GM23338 (cell line): Measurements from ENCODE around the gene HBD. TPM values are rescaled to one million over a fixed set of nuclear protein-coding genes. Genes with fewer than 3 reads are reported as not detected.

Experiments used
- ATAC-seq: fragments of 200-7000 bp; cut with Tn5 transposase; 3 replicates; pipeline ENCODE4 v1.9.1; 2020
- DNase-seq: peaks from one replicate; pipeline ENCODE4 v3.0.0-alpha.2; 2015; ENCODE audit warnings: low spot score
- H2AFZ ChIP-seq: fragments of 200-600 bp; sonication (generic); 2 replicates; pipeline ENCODE4 v1.8.0; 2016; ENCODE audit warnings: antibody characterized with exemption, mild to moderate bottlenecking, moderate library complexity
- H3F3A ChIP-seq: fragments of 200-600 bp; sonication (generic); replicated peaks from 2 replicates; pipeline ENCODE4 v1.8.0; 2017; ENCODE audit warnings: antibody characterized with exemption, mixed run types, low read depth
- H3K27ac ChIP-seq: fragments of 200-600 bp; sonication (generic); 2 replicates; pipeline ENCODE4 v1.6.1; 2016; ENCODE audit warnings: low read depth
- H3K27me3 ChIP-seq: fragments of 200-600 bp; sonication (generic); 2 replicates; pipeline ENCODE4 v1.8.0; 2016; ENCODE audit warnings: mild to moderate bottlenecking, mixed run types, moderate library complexity; ENCODE audit not compliant: insufficient read depth
- H3K36me3 ChIP-seq: fragments of 200-600 bp; sonication (generic); 2 replicates; pipeline ENCODE4 v1.8.0; 2016; ENCODE audit warnings: mild to moderate bottlenecking; ENCODE audit not compliant: insufficient read depth
- H3K4me1 ChIP-seq: fragments of 200-600 bp; sonication (generic); 2 replicates; pipeline ENCODE4 v1.8.0; 2016; ENCODE audit warnings: mild to moderate bottlenecking, moderate library complexity; ENCODE audit not compliant: insufficient read depth
- H3K4me2 ChIP-seq: fragments of 200-600 bp; sonication (generic); 2 replicates; pipeline ENCODE4 v1.7.1; 2017; ENCODE audit warnings: mixed run types
- H3K4me3 ChIP-seq: fragments of 200-600 bp; sonication (generic); 2 replicates; pipeline ENCODE4 v1.6.1; 2016; ENCODE audit warnings: mixed run types
- H3K79me2 ChIP-seq: fragments of 200-600 bp; sonication (generic); replicated peaks from 2 replicates; pipeline ENCODE4 v1.8.0; 2017; ENCODE audit warnings: mild to moderate bottlenecking; ENCODE audit not compliant: insufficient read depth
- H3K9me2 ChIP-seq: fragments of 200-600 bp; sonication (generic); 2 replicates; pipeline ENCODE4 v1.8.0; 2017; ENCODE audit not compliant: insufficient read depth
- H4K20me1 ChIP-seq: fragments of 200-600 bp; sonication (generic); replicated peaks from 2 replicates; pipeline ENCODE4 v1.8.0; 2017; ENCODE audit warnings: mild to moderate bottlenecking; ENCODE audit not compliant: insufficient read depth
- H3K27ac Mint-ChIP-seq: 2 replicates; pipeline ENCODE4 v1.8.0; 2020; ENCODE audit warnings: inconsistent platforms, mild to moderate bottlenecking, moderate library complexity, mixed read lengths
- H3K27me3 Mint-ChIP-seq: 3 replicates; pipeline ENCODE4 v1.8.0; 2022; ENCODE audit warnings: low read depth, mild to moderate bottlenecking, moderate library complexity, mixed read lengths, inconsistent platforms; ENCODE audit not compliant: insufficient read depth, poor library complexity
- H3K36me3 Mint-ChIP-seq: 3 replicates; pipeline ENCODE4 v1.8.0; 2021; ENCODE audit warnings: low read depth, mild to moderate bottlenecking, inconsistent platforms, moderate library complexity, mixed read lengths
- H3K4me1 Mint-ChIP-seq: 3 replicates; pipeline ENCODE4 v1.8.0; 2020; ENCODE audit warnings: mild to moderate bottlenecking, inconsistent platforms, mixed read lengths
- H3K4me3 Mint-ChIP-seq: 3 replicates; pipeline ENCODE4 v1.8.0; 2021; ENCODE audit warnings: moderate library complexity, mild to moderate bottlenecking, inconsistent platforms, mixed read lengths
- H3K9me3 Mint-ChIP-seq: 3 replicates; pipeline ENCODE4 v1.8.0; 2020; ENCODE audit warnings: moderate library complexity, mild to moderate bottlenecking, inconsistent platforms, mixed read lengths
- CREB1 ChIP-seq: fragments of 250-450 bp; sonication (Bioruptor Pico); IDR thresholded peaks from 2 replicates; pipeline ENCODE4 v1.5.0; 2020; ENCODE audit warnings: low read depth, mild to moderate bottlenecking, moderate library complexity
- CTCF ChIP-seq, 2 experiments: fragments of 200-600 bp in 1 of 2; sonication (generic) in 1 of 2; conservative IDR thresholded peaks; 2 replicates each; pipeline versions ENCODE4 v1.5.1 to v1.6.1; 2016 to 2017; ENCODE audit warnings: antibody characterized with exemption in 2 of 2, low read depth in 2 of 2, mild to moderate bottlenecking in 2 of 2, moderate library complexity in 1 of 2
- ETS1 ChIP-seq: IDR thresholded peaks from 2 replicates; pipeline ENCODE4 v1.6.1; 2016; ENCODE audit warnings: antibody characterized with exemption
- EZH2 ChIP-seq: fragments of 200-600 bp; sonication (generic); IDR thresholded peaks from one replicate; pipeline ENCODE4 v1.8.0; 2017; ENCODE audit warnings: antibody characterized with exemption, mild to moderate bottlenecking, low read depth; ENCODE audit not compliant: unreplicated experiment
- EZH2phosphoT487 ChIP-seq: fragments of 200-600 bp; sonication (generic); IDR thresholded peaks from one replicate; pipeline ENCODE4 v1.8.1; 2018; ENCODE audit warnings: antibody characterized with exemption; ENCODE audit not compliant: unreplicated experiment
- JUNB ChIP-seq: IDR thresholded peaks from one replicate; pipeline ENCODE4 v1.6.1; 2016; ENCODE audit warnings: antibody characterized with exemption; ENCODE audit not compliant: unreplicated experiment
- NANOG ChIP-seq: IDR thresholded peaks from 2 replicates; pipeline ENCODE4 v1.6.1; 2016; ENCODE audit warnings: antibody characterized with exemption, borderline replicate concordance
- POLR2AphosphoS5 ChIP-seq: IDR thresholded peaks from 2 replicates; pipeline ENCODE4 v1.6.1; 2016; ENCODE audit warnings: antibody characterized with exemption, low read depth
- REST ChIP-seq: IDR thresholded peaks from one replicate; pipeline ENCODE4 v1.6.1; 2018; ENCODE audit warnings: antibody characterized with exemption; ENCODE audit not compliant: unreplicated experiment
- STAT1 ChIP-seq: IDR thresholded peaks from one replicate; pipeline ENCODE4 v1.6.1; 2016; ENCODE audit warnings: antibody characterized with exemption; ENCODE audit not compliant: unreplicated experiment
- ZNF114 ChIP-seq: fragments of 250-450 bp; sonication (Bioruptor Pico); IDR thresholded peaks from 2 replicates; pipeline ENCODE4 v1.5.0; 2020; ENCODE audit warnings: mild to moderate bottlenecking, moderate library complexity
- ZNF331 ChIP-seq: fragments of 250-450 bp; sonication (Bioruptor Pico); IDR thresholded peaks from 2 replicates; pipeline ENCODE4 v1.5.0; 2020; ENCODE audit warnings: low read depth, mild to moderate bottlenecking, moderate library complexity
- ZNF462 ChIP-seq: fragments of 250-450 bp; sonication (Bioruptor Pico); IDR thresholded peaks from 2 replicates; pipeline ENCODE4 v1.5.0; 2020; ENCODE audit warnings: mild to moderate bottlenecking, moderate library complexity
- polyA plus RNA-seq: library from polyadenylated mRNA; unstranded; fragments of >200 nt; fragmentation: Nextera tagmentation; extraction: Ambion mirVana; gene quantifications from 2 replicates; pipeline ENCODE4 v1.2.1, GENCODE V29; 2016
- total RNA-seq: library from RNA; depleted of rRNA; stranded (reverse); fragments of >200 nt; shearing (Covaris generic); gene quantifications from 2 replicates; pipeline ENCODE4 v1.2.3, GENCODE V29; 2014

The HBD gene
- total and polyA plus RNA-seq, 2 experiments from 2014 or later, result not detected

- Histone ChIP-seq H3K36me3 (no peaks in the 10 kb centered on the region), H3K27me3 (no peaks in the 10 kb centered on the region), H3F3A (no peaks in the 10 kb centered on the region), H3K4me2 (no peak overlapping the region), H2AFZ (no peak overlapping the region), H3K4me1 (no peaks in the 10 kb centered on the region), H3K9me2 (0 out of 2 replicates have a peak, but pooled peaks cover 2% of the 10 kb centered on the region), H3K79me2 (no peaks in the 10 kb centered on the region), H3K4me3 (no peak overlapping the region), H4K20me1 (no peaks in the 10 kb centered on the region), H3K27ac (no peak overlapping the region)
- no peaks in the 10 kb centered on the region for H3K36me3 Mint-ChIP-seq
- no peak overlapping the region for H3K4me3 Mint-ChIP-seq
- no peak overlapping the region for H3K27ac Mint-ChIP-seq
- H3K4me1 Mint-ChIP-seq, result no peaks in the 10 kb centered on the region
- no peak for TF ChIP-seq ETS1
- TF ChIP-seq ZNF462 (CRISPR knock-in tag), result no peak
- no peak for TF ChIP-seq NANOG
- TF ChIP-seq POLR2AphosphoS5, result no peak
- TF ChIP-seq REST, result no peak
- no peak for TF ChIP-seq CREB1 (CRISPR knock-in tag)
- no peak for TF ChIP-seq EZH2
- no peak for TF ChIP-seq ZNF114 (CRISPR knock-in tag)
- no peak for TF ChIP-seq JUNB
- TF ChIP-seq ZNF331 (CRISPR knock-in tag), result no peak
- no peak for TF ChIP-seq CTCF (conservative IDR thresholded peaks at IDR 0.05; ENCODE audit: low read depth in 2 of 2)
- TF ChIP-seq EZH2phosphoT487, result no peak
- TF ChIP-seq STAT1, result no peak
- peaks cover 9% of the 10 kb centered on the region for H3K27me3 Mint-ChIP-seq
- no peaks in the 10 kb centered on the region for H3K9me3 Mint-ChIP-seq
- no peak for DNase-seq
- no peak for ATAC-seq
These were observed 10.9 kb upstream of the HBD start for GRCh38 chr11:5245155-5245554.
